ENCODE measurements around the gene STAG1. TPM values are rescaled to one million over a fixed set of nuclear protein-coding genes. Genes with fewer than 3 reads are reported as not detected.
"Not testable (repeated sequence)": the region's sequence is repeated elsewhere in the genome, so short reads cannot be mapped to it uniquely, and the experiment has no call there.

STAG1 gene
- total and polyA plus RNA-seq, 7 experiments from 2014 or later, result 18.5 to 50.7 (median 42.0) TPM

DNA sequence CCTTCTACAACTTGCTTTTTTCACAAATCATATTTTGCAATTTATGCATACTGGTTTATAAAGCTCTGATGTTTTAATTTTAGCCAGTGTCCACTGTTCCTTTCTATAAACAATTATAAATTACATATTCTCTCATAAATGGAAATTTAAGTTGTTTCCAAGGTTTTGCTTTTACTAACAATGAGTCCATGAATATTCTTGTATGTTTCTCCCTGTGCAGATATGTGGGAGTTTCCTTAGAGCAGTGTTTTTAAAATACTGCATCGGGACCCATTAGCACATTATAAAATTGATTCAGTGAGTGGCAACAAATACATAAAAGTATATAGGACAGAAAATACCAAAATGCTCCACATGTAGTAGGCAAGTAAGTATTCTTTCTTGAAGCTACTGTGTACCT, 266.4 kb downstream of the STAG1 start:
- H3K27me3 ChIP-seq (ENCODE audit: control insufficient read depth in 2 of 2, insufficient read depth in 2 of 2, low read length in 2 of 2), result no peaks in the 10 kb centered on the region
- no peaks in the 10 kb centered on the region for H3K9me3 ChIP-seq (ENCODE audit: control insufficient read depth in 2 of 3, low read length in 3 of 3)
- H3K4me3 ChIP-seq (ENCODE audit: low read length), result no peak overlapping the region
- Mint-ChIP-seq H3K36me3 (peaks cover 13 to 38% (median 34%) of the 10 kb centered on the region in 5 donors), H3K4me1 (no peaks in the 10 kb centered on the region), H3K27me3 (no peaks in the 10 kb centered on the region), H3K9me3 (peaks cover 0 to 6% (median 0%) of the 10 kb centered on the region in 11 donors), H3K4me3 (no peak overlapping the region), H3K27ac (no peak overlapping the region)
- POLR2A ChIA-PET, result no interaction called here
- CTCF ChIA-PET, result no interaction called here
- H3K27ac ChIP-seq (ENCODE audit: low read depth, low read length), result no peak overlapping the region
- intact Hi-C loops (cut with micrococcal nuclease), result no loop called here
- H3K36me3 ChIP-seq (ENCODE audit: control insufficient read depth in 2 of 3, insufficient read depth in 3 of 3, low read length in 3 of 3), result peaks cover 0 to 7% (median 0%) of the 10 kb centered on the region in 3 experiments
- DNase-seq, result no peak
- ATAC-seq, result no peak
- H3K4me1 ChIP-seq (ENCODE audit: control insufficient read depth in 2 of 2, insufficient read depth in 2 of 2, low read length in 2 of 2), result no peaks in the 10 kb centered on the region

DNA sequence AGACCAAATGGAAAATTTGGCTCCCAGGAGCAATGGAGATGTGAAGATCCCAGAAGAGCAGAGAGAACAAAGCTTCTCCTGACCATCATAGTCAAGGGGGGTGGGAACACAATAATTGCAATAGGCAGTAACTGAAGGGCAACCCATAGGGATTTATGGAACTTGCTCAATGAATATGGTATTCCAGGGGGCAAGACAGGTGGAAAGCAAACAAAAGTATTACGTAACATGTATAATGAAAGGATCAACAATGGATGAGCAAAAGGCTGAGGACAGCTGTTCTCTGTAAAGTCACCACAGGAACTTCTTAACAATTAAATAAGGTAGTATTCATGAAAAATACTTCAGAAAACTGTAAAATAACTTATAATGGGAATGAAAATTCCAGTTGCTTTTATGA, 275.9 kb downstream of the STAG1 start:
- Histone ChIP-seq H3K27ac (ENCODE audit: low read depth, low read length) (no peak overlapping the region), H3K9me3 (ENCODE audit: control insufficient read depth in 2 of 3, low read length in 3 of 3) (no peaks in the 10 kb centered on the region), H3K4me1 (ENCODE audit: control insufficient read depth in 2 of 2, insufficient read depth in 2 of 2, low read length in 2 of 2) (no peaks in the 10 kb centered on the region), H3K36me3 (ENCODE audit: control insufficient read depth in 2 of 3, insufficient read depth in 3 of 3, low read length in 3 of 3) (peaks cover 0 to 17% (median 4%) of the 10 kb centered on the region in 3 experiments), H3K27me3 (ENCODE audit: control insufficient read depth in 2 of 2, insufficient read depth in 2 of 2, low read length in 2 of 2) (no peaks in the 10 kb centered on the region), H3K4me3 (ENCODE audit: low read length) (no peak overlapping the region)
- Mint-ChIP-seq H3K27me3 (no peaks in the 10 kb centered on the region), H3K27ac (peak overlapping the region in 3 of 9 donors; percentile 9 to 59 (median 41)), H3K9me3 (peaks cover 0 to 6% (median 0%) of the 10 kb centered on the region in 11 donors), H3K4me1 (no peaks in the 10 kb centered on the region), H3K36me3 (peaks cover 5 to 56% (median 52%) of the 10 kb centered on the region in 5 donors), H3K4me3 (no peak overlapping the region)
- CTCF ChIA-PET, result no interaction called here
- POLR2A ChIA-PET, result no interaction called here
- ATAC-seq, result no peak
- DNase-seq, result no peak
- intact Hi-C loops (cut with micrococcal nuclease), result no loop called here

- H3K4me1 ChIP-seq (ENCODE audit: control insufficient read depth in 2 of 2, insufficient read depth in 2 of 2, low read length in 2 of 2); H3K27ac ChIP-seq (ENCODE audit: low read depth, low read length); ATAC-seq; H3K27me3 Mint-ChIP-seq; DNase-seq; H3K4me3 ChIP-seq (ENCODE audit: low read length); H3K27me3 ChIP-seq (ENCODE audit: control insufficient read depth in 2 of 2, insufficient read depth in 2 of 2, low read length in 2 of 2); H3K4me1 Mint-ChIP-seq; POLR2A ChIA-PET; H3K4me3 Mint-ChIP-seq; H3K9me3 ChIP-seq (ENCODE audit: control insufficient read depth in 2 of 3, low read length in 3 of 3); intact Hi-C loops (cut with micrococcal nuclease); CTCF ChIA-PET: not testable (repeated sequence)
- Mint-ChIP-seq H3K9me3 (peaks cover 0 to 19% (median 3%) of the 10 kb centered on the region in 11 donors), H3K27ac (peak overlapping the region in 2 of 9 donors; percentile 17 to 63), H3K36me3 (peaks cover 9 to 70% (median 62%) of the 10 kb centered on the region in 5 donors)
- H3K36me3 ChIP-seq (ENCODE audit: control insufficient read depth in 2 of 3, insufficient read depth in 3 of 3, low read length in 3 of 3), result peaks cover 0 to 23% (median 4%) of the 10 kb centered on the region in 3 experiments
These were observed 277.3 kb downstream of the STAG1 start for GRCh38 chr3:136474876-136475275.

- H3K36me3 Mint-ChIP-seq, result peaks cover 13 to 74% (median 62%) of the 10 kb centered on the region in 5 donors
- peaks cover 0 to 21% (median 3%) of the 10 kb centered on the region in 11 donors for H3K9me3 Mint-ChIP-seq
- no peaks in the 10 kb centered on the region for H3K9me3 ChIP-seq (ENCODE audit: control insufficient read depth in 2 of 3, low read length in 3 of 3)
- H3K27me3 ChIP-seq (ENCODE audit: control insufficient read depth in 2 of 2, insufficient read depth in 2 of 2, low read length in 2 of 2), result no peaks in the 10 kb centered on the region
- H3K27me3 Mint-ChIP-seq, result no peaks in the 10 kb centered on the region
- H3K4me1 Mint-ChIP-seq, result peaks cover 0 to 2% (median 0%) of the 10 kb centered on the region in 7 donors
- intact Hi-C loops (cut with micrococcal nuclease), result no loop called here
- ATAC-seq (no peak), DNase-seq (no peak)
- POLR2A ChIA-PET, result no interaction called here
- peaks cover 0 to 23% (median 4%) of the 10 kb centered on the region in 3 experiments for H3K36me3 ChIP-seq (ENCODE audit: control insufficient read depth in 2 of 3, insufficient read depth in 3 of 3, low read length in 3 of 3)
- H3K4me1 ChIP-seq (ENCODE audit: control insufficient read depth in 2 of 2, insufficient read depth in 2 of 2, low read length in 2 of 2), result no peaks in the 10 kb centered on the region
- CTCF ChIA-PET, result no interaction called here
- H3K4me3 ChIP-seq (ENCODE audit: low read length), result no peak overlapping the region
- H3K27ac Mint-ChIP-seq, result peak overlapping the region in 1 of 9 donors; percentile 13
- no peak overlapping the region for H3K4me3 Mint-ChIP-seq
- no peak overlapping the region for H3K27ac ChIP-seq (ENCODE audit: low read depth, low read length)
These were observed 278.4 kb downstream of the STAG1 start for GRCh38 chr3:136473716-136474326.

GRCh38 chr3:136465296-136465695, 286.9 kb downstream of the STAG1 start:
- no peak overlapping the region for H3K4me3 Mint-ChIP-seq
- Histone ChIP-seq H3K4me1 (ENCODE audit: control insufficient read depth in 2 of 2, insufficient read depth in 2 of 2, low read length in 2 of 2) (no peaks in the 10 kb centered on the region), H3K27ac (ENCODE audit: low read depth, low read length) (no peak overlapping the region), H3K27me3 (ENCODE audit: control insufficient read depth in 2 of 2, insufficient read depth in 2 of 2, low read length in 2 of 2) (no peaks in the 10 kb centered on the region), H3K9me3 (ENCODE audit: control insufficient read depth in 2 of 3, low read length in 3 of 3) (no peaks in the 10 kb centered on the region), H3K36me3 (ENCODE audit: control insufficient read depth in 2 of 3, insufficient read depth in 3 of 3, low read length in 3 of 3) (peaks cover 0 to 10% (median 6%) of the 10 kb centered on the region in 3 experiments), H3K4me3 (ENCODE audit: low read length) (no peak overlapping the region)
- H3K27ac Mint-ChIP-seq, result peak overlapping the region in 1 of 9 donors; percentile 25
- DNase-seq, result no peak
- H3K9me3 Mint-ChIP-seq, result peaks cover 5 to 38% (median 17%) of the 10 kb centered on the region in 11 donors
- ATAC-seq, result no peak
- intact Hi-C loops (cut with micrococcal nuclease), result no loop called here
- H3K36me3 Mint-ChIP-seq, result peaks cover 36 to 75% (median 65%) of the 10 kb centered on the region in 5 donors
- no peaks in the 10 kb centered on the region for H3K27me3 Mint-ChIP-seq
- CTCF ChIA-PET, result no interaction called here
- peaks cover 0 to 11% (median 7%) of the 10 kb centered on the region in 7 donors for H3K4me1 Mint-ChIP-seq
- POLR2A ChIA-PET, result interaction anchor here (1.3 kb wide), 1 partner anchor 287 kb away, joined by 3 read pairs; the partner anchor contains the start of gene STAG1

DNA sequence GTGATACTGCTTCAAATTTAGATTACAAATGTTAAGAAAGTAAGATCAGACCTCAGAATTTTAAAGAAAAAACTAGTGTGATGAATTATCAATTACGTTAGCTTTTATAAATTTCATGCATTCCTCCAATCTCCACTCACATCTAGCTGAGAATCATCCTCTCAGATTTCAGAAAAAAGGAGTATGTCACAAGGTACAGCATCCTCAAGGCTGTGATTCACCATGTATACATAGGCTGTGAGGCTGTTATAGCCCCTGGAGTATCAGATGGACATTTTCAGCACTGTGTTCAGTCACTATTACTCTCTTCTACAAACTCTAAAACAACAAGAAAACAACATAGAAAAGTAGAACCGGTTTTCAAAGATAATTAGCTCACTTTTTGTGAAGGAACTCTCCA, 287.7 kb downstream of the STAG1 start:
- intact Hi-C loops (cut with micrococcal nuclease), result no loop called here
- H3K4me3 ChIP-seq (ENCODE audit: low read length), result no peak overlapping the region
- Mint-ChIP-seq H3K4me3 (no peak overlapping the region), H3K4me1 (peaks cover 0 to 11% (median 7%) of the 10 kb centered on the region in 7 donors), H3K9me3 (peaks cover 5 to 39% (median 22%) of the 10 kb centered on the region in 11 donors), H3K27me3 (no peaks in the 10 kb centered on the region), H3K36me3 (peaks cover 33 to 76% (median 69%) of the 10 kb centered on the region in 5 donors), H3K27ac (no peak overlapping the region)
- H3K27ac ChIP-seq (ENCODE audit: low read depth, low read length), result no peak overlapping the region
- DNase-seq (no peak), ATAC-seq (no peak)
- H3K36me3 ChIP-seq (ENCODE audit: control insufficient read depth in 2 of 3, insufficient read depth in 3 of 3, low read length in 3 of 3), result peaks cover 0 to 12% (median 6%) of the 10 kb centered on the region in 3 experiments
- CTCF ChIA-PET, result no interaction called here
- POLR2A ChIA-PET, result no interaction called here
- H3K4me1 ChIP-seq (ENCODE audit: control insufficient read depth in 2 of 2, insufficient read depth in 2 of 2, low read length in 2 of 2), result no peaks in the 10 kb centered on the region
- no peaks in the 10 kb centered on the region for H3K27me3 ChIP-seq (ENCODE audit: control insufficient read depth in 2 of 2, insufficient read depth in 2 of 2, low read length in 2 of 2)
- H3K9me3 ChIP-seq (ENCODE audit: control insufficient read depth in 2 of 3, low read length in 3 of 3), result no peaks in the 10 kb centered on the region

DNA sequence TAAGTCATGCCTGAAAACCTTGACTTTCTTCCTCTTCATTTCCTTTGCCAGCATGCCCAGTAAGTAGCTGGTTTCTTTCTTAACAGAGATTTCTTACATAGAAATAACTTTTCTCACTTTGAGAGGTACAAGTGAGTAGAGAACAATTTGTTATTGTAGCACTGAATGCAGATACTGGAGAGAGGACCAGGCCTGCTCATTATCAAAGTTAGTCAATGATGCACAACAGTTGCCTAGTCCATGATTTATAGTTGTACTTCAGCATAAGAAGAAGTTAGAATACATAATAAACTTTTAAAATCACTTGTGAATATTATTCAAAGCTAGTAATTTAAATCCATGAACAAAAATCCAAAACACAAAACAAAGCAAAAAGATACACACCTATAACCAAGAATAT, 289.0 kb downstream of the STAG1 start:
- DNase-seq, result no peak
- Mint-ChIP-seq H3K27ac (no peak overlapping the region), H3K36me3 (peaks cover 32 to 84% (median 75%) of the 10 kb centered on the region in 5 donors), H3K27me3 (no peaks in the 10 kb centered on the region), H3K4me3 (no peak overlapping the region), H3K9me3 (peaks cover 5 to 47% (median 26%) of the 10 kb centered on the region in 11 donors), H3K4me1 (peaks cover 0 to 11% (median 7%) of the 10 kb centered on the region in 7 donors)
- CTCF ChIA-PET, result no interaction called here
- no peak overlapping the region for H3K27ac ChIP-seq (ENCODE audit: low read depth, low read length)
- no peaks in the 10 kb centered on the region for H3K9me3 ChIP-seq (ENCODE audit: control insufficient read depth in 2 of 3, low read length in 3 of 3)
- H3K4me1 ChIP-seq (ENCODE audit: control insufficient read depth in 2 of 2, insufficient read depth in 2 of 2, low read length in 2 of 2), result no peaks in the 10 kb centered on the region
- H3K36me3 ChIP-seq (ENCODE audit: control insufficient read depth in 2 of 3, insufficient read depth in 3 of 3, low read length in 3 of 3), result peaks cover 0 to 20% (median 6%) of the 10 kb centered on the region in 3 experiments
- intact Hi-C loops (cut with micrococcal nuclease), result no loop called here
- no peak for ATAC-seq
- H3K27me3 ChIP-seq (ENCODE audit: control insufficient read depth in 2 of 2, insufficient read depth in 2 of 2, low read length in 2 of 2), result no peaks in the 10 kb centered on the region
- no peak overlapping the region for H3K4me3 ChIP-seq (ENCODE audit: low read length)
- POLR2A ChIA-PET, result no interaction called here
